Right lobe of liver (tissue), 4 donors: ENCODE data around the gene IQSEC1.

Experiments
- CTCF ChIP-seq, 4 donors: fragments of 200-600 bp in 3 of 4; fragments of 450-650 bp in 1 of 4; IDR thresholded peaks; one replicate each; pipeline versions ENCODE4 v1.5.1 to v1.8.0; 2016 to 2022; ENCODE audit warnings: antibody characterized with exemption in 4 of 4, mild to moderate bottlenecking in 2 of 4
- POLR2A ChIP-seq: fragments of 450-650 bp; IDR thresholded peaks from one replicate; pipeline ENCODE4 v1.6.1; 2017; ENCODE audit warnings: antibody characterized with exemption, mild to moderate bottlenecking
- donor health status: DM: no; HTN: no; CAD: no.
- donor health status: DM: no; HTN: no; CAD: no.
- donor health status: DM: no; HTN: yes; CAD: no.

- TF ChIP-seq CTCF (IDR thresholded peaks at IDR 0.05) (no peak), POLR2A (no peak)
Measured at GRCh38 chr3:12934431-12934830, 138.8 kb downstream of the IQSEC1 start.
